Naive thymus-derived CD8-positive, alpha-beta T cell (primary cell): Measurements from ENCODE around the gene SH3PXD2B. TPM values are rescaled to one million over a fixed set of nuclear protein-coding genes. Genes with fewer than 3 reads are reported as not detected.
"Not testable (repeated sequence)": the region's sequence is repeated elsewhere in the genome, so short reads cannot be mapped to it uniquely, and the experiment has no call there.

ENCODE experiments used
- ATAC-seq, 2 donors: fragments of 150-1000 bp; cut with Tn5 transposase in 1 of 2; sonication (Bioruptor Pico), chemical (Tn5 transposase) in 1 of 2; 1 replicate in 1 of 2; 2 replicates in 1 of 2; pipeline ENCODE4 v1.10.0; 2021; ENCODE audit warnings: mild to moderate bottlenecking in 2 of 2, moderate library complexity in 2 of 2
- POLR2A ChIA-PET: fragments of 350-600 bp; sonication (Branson Sonifier 250); formaldehyde crosslinking; loops from one replicate; lab custom pipeline; 2021; ENCODE audit warnings: antibody characterized with exemption; lab: Charles Lee
- DNase-seq, 10 donors: peaks; one replicate each; pipeline versions ENCODE4 v3.0.0 to v3.0.0-alpha.2; 2020 to 2022
- H3K27ac Mint-ChIP-seq, 10 donors: one replicate each; pipeline ENCODE4 v1.8.0; 2020 to 2022; ENCODE audit warnings: mild to moderate bottlenecking in 10 of 10, mixed read lengths in 10 of 10, moderate library complexity in 4 of 10, inconsistent platforms in 1 of 10
- H3K27me3 Mint-ChIP-seq, 5 donors: one replicate each; pipeline ENCODE4 v1.8.0; 2021 to 2022; ENCODE audit warnings: mixed read lengths in 5 of 5
- H3K36me3 Mint-ChIP-seq, 3 donors: one replicate each; pipeline ENCODE4 v1.8.0; 2020 to 2022; ENCODE audit warnings: mixed read lengths in 3 of 3, mild to moderate bottlenecking in 2 of 3, inconsistent platforms in 1 of 3
- H3K4me1 Mint-ChIP-seq, 4 donors: one replicate each; pipeline ENCODE4 v1.8.0; 2021 to 2022; ENCODE audit warnings: mixed read lengths in 4 of 4
- H3K4me3 Mint-ChIP-seq, 10 donors: one replicate each; pipeline ENCODE4 v1.8.0; 2020 to 2022; ENCODE audit warnings: mild to moderate bottlenecking in 10 of 10, mixed read lengths in 10 of 10, moderate library complexity in 6 of 10, inconsistent platforms in 1 of 10
- H3K9me3 Mint-ChIP-seq, 9 donors: one replicate each; pipeline ENCODE4 v1.8.0; 2020 to 2022; ENCODE audit warnings: mixed read lengths in 9 of 9, mild to moderate bottlenecking in 3 of 9, inconsistent platforms in 1 of 9, moderate library complexity in 1 of 9
- polyA plus RNA-seq, 3 donors: library from polyadenylated mRNA; unstranded; fragments of 300-500 nt; fragmentation: Illumina TruSeq; gene quantifications; one replicate each; pipeline ENCODE4 v1.2.3, GENCODE V29; 2021
- total RNA-seq, 8 experiments: library from RNA in 2 of 8; stranded (reverse) in 2 of 8; gene quantifications; one replicate each; pipeline ENCODE4 v1.2.3 and lab custom pipeline; 2021 to 2026

SH3PXD2B gene
- total and polyA plus RNA-seq, 5 experiments from 2014 or later, result 0.09 to 0.55 (median 0.28) TPM; not detected in 1

- H3K27me3 Mint-ChIP-seq, H3K4me3 Mint-ChIP-seq, H3K36me3 Mint-ChIP-seq, H3K27ac Mint-ChIP-seq, H3K9me3 Mint-ChIP-seq, H3K4me1 Mint-ChIP-seq, ATAC-seq, DNase-seq, POLR2A ChIA-PET: not testable (repeated sequence)
These were observed 162.5 kb downstream of the SH3PXD2B start for GRCh38 chr5:172291837-172292236.

DNA sequence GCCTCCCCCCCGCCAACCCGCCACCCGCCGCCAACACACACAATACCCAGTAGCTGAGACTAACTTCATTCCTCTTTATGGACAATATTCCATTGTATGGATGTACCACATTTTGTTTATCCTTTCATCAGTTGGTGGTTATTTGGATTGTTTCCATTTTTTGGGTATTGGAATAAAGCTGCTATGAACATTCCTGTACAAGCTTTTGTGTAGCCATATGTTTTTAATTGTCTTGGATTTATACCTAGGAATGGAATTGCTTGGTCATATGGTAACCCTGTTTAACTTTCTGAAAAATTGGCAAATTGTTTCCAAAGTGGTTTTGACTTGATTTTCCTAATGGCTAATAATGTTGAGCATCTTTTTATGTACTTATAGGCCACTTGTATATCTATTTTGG, 165.9 kb downstream of the SH3PXD2B start:
- no peaks in the 10 kb centered on the region for H3K9me3 Mint-ChIP-seq
- no peaks in the 10 kb centered on the region for H3K36me3 Mint-ChIP-seq
- DNase-seq (no peak), ATAC-seq (no peak)
- H3K27ac Mint-ChIP-seq, result no peak overlapping the region
- H3K4me1 Mint-ChIP-seq, result peaks cover 2 to 14% (median 9%) of the 10 kb centered on the region in 4 donors
- no peaks in the 10 kb centered on the region for H3K27me3 Mint-ChIP-seq
- POLR2A ChIA-PET, result interaction anchor here (0.6 kb wide), 1 partner anchor 19 kb away, joined by 4 read pairs; no protein-coding TSS in a partner anchor
- H3K4me3 Mint-ChIP-seq, result no peak overlapping the region

GRCh38 chr5:172287140-172287539, 167.2 kb downstream of the SH3PXD2B start:
- DNase-seq, POLR2A ChIA-PET, H3K36me3 Mint-ChIP-seq, H3K4me3 Mint-ChIP-seq, ATAC-seq, H3K27me3 Mint-ChIP-seq, H3K27ac Mint-ChIP-seq, H3K9me3 Mint-ChIP-seq: not testable (repeated sequence)
- peaks cover 2 to 20% (median 13%) of the 10 kb centered on the region in 4 donors for H3K4me1 Mint-ChIP-seq

DNA sequence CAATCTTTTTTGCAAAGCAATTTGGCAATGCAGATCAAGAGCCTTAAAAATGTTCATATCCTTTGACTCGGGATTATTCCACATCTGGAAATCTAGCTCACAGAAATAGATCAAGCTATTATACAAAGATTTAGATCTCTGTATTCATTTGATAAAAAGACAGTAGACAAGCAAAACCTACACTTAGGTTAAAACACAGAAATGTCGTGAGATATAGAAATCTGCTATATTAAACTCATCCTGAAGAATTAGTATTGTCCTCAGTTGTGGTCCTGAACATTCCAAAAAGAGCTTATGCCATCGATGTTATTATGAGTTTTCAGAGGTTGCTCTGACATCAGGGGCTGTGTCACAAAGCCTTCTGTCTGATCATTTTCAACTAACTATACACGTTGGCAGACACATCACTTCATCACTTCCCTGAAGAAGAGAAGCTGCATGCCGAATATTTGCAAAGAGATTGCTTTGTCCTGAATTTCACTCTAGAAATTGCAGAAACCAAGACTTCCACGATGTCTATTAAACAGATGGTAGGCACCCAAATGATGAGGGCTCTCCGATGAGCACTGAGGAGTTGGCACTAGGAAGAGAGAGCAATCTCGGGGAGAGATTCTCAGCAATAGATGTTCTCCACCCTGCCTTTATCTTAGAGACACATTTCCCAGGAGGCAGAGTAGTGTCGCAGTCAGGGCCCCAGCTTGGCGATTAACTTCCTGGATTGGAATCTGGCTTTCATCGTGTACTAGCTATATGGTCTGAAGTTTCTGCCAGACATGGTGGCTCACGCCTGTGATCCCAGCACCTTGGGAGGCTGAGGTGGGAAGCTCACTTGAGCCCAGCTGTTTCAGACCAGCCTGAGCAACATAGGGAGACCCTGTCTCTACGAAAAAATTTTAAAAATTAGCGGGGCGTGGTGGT, 168.8 kb downstream of the SH3PXD2B start:
- Mint-ChIP-seq H3K9me3 (no peaks in the 10 kb centered on the region), H3K27ac (peak overlapping the region in 6 of 10 donors; percentile 44 to 82 (median 72)), H3K4me3 (peak overlapping the region; percentile 80 to 94 (median 86)), H3K27me3 (no peaks in the 10 kb centered on the region), H3K36me3 (no peaks in the 10 kb centered on the region), H3K4me1 (peaks cover 2 to 28% (median 22%) of the 10 kb centered on the region in 4 donors)
- DNase-seq (no peak), ATAC-seq (no peak)
- POLR2A ChIA-PET, result interaction anchor here (1.4 kb wide), 1 partner anchor 897 kb away, joined by 4 read pairs; the partner anchor contains the start of gene NPM1

DNA sequence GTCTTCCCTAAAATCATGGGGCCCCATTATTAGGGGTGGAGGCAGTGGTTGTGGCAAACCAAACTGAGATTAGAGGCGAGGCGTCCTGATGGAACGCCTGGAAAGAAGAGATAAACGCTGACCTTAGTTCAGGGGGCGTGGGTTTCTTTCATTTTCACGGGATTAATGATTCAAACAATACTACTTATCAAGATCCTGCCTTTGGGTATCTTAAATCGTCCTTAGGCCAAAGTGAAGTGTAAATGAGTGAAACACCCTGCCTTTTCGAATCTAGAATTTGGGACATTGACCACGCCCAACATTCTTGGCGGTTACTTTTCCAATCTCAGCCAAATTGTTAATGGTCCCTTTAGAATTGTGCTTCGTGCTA, 169.7 kb downstream of the SH3PXD2B start:
- POLR2A ChIA-PET, result interaction anchor here (0.5 to 1.4 kb wide), 2 partner anchors 699 to 897 kb away, joined by 3 to 4 read pairs; partner anchors contain the start of gene NPM1
- Mint-ChIP-seq H3K27ac (peak overlapping the region; percentile 15 to 82 (median 76)), H3K4me1 (peaks cover 2 to 28% (median 23%) of the 10 kb centered on the region in 4 donors), H3K4me3 (peak overlapping the region; percentile 80 to 94 (median 86)), H3K9me3 (no peaks in the 10 kb centered on the region), H3K27me3 (no peaks in the 10 kb centered on the region), H3K36me3 (no peaks in the 10 kb centered on the region)
- ATAC-seq (no peak), DNase-seq (peak in 1 of 10 donors; percentile 8)

- POLR2A ChIA-PET, result interaction anchor here (1.4 kb wide), 1 partner anchor 896 kb away, joined by 4 read pairs; the partner anchor contains the start of gene NPM1
- H3K27me3 Mint-ChIP-seq, result no peaks in the 10 kb centered on the region
- DNase-seq, result peak; percentile 50 to 82 (median 74)
- peak; percentile 84 to 85 for ATAC-seq
- no peaks in the 10 kb centered on the region for H3K9me3 Mint-ChIP-seq
- peak overlapping the region; percentile 80 to 94 (median 86) for H3K4me3 Mint-ChIP-seq
- no peaks in the 10 kb centered on the region for H3K36me3 Mint-ChIP-seq
- peak overlapping the region in 9 of 10 donors; percentile 24 to 82 (median 76) for H3K27ac Mint-ChIP-seq
- peaks cover 2 to 29% (median 24%) of the 10 kb centered on the region in 4 donors for H3K4me1 Mint-ChIP-seq
These were observed 170.3 kb downstream of the SH3PXD2B start for GRCh38 chr5:172283862-172284610.

- H3K4me3 Mint-ChIP-seq, result peak within 1 kb of the TSS; percentile 84 to 94 (median 90)
- peaks cover 2 to 29% (median 24%) of the 10 kb centered on the region in 4 donors for H3K4me1 Mint-ChIP-seq
- H3K36me3 Mint-ChIP-seq, result no peaks in the 10 kb centered on the region
- DNase-seq (peak; percentile 10 to 81 (median 66)), ATAC-seq (peak; percentile 84 to 88)
- POLR2A ChIA-PET, result interaction anchor here (0.7 to 0.8 kb wide), 2 partner anchors 109 to 217 kb away, joined by 3 read pairs; no protein-coding TSS in a partner anchor
- H3K9me3 Mint-ChIP-seq, result no peaks in the 10 kb centered on the region
- H3K27me3 Mint-ChIP-seq, result no peaks in the 10 kb centered on the region
- H3K27ac Mint-ChIP-seq, result peak within 1 kb of the TSS; percentile 66 to 92 (median 81)
These were observed 171.1 kb downstream of the SH3PXD2B start, which contains the start of gene UBTD2 for GRCh38 chr5:172283020-172283861. UBTD2 (minus strand) TSS chr5:172283764; CDS start chr5:172283665, 99 bp downstream.

DNA sequence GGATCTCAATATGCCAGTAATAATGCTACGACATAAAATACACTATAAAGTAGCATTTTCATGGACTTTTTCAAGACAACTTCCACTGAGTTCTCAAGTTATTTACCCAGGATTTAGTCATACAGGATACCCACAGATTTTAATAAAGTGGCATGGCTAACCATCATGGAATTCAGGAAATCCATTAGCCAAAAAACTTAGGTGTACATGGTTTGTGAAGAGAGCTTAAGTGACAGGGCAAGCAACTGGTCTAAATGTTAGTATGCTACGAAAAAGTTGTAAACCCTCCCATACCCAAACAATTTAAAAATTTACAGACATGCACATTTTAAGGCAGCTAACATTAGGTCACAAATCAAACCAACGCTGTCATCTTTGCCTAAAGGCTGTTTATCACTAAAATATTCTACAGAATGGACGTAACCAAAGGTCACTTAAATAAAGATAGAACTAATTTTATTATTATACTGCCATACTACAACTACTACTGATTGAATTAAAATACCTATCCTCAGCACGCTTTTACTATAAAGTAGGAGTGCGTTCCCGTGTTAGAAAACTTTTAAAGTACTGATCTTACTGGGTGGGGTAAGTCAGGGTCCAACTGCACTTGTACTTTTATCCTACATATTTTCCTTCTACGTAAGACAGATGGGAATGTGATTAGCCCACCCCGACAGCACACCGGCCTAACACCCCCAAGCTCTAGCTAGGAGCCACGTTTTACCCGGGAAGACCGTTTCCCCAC, 171.9 kb downstream of the SH3PXD2B start:
- H3K4me3 Mint-ChIP-seq, result peak overlapping the region; percentile 84 to 93 (median 90)
- H3K36me3 Mint-ChIP-seq, result no peaks in the 10 kb centered on the region
- no peaks in the 10 kb centered on the region for H3K27me3 Mint-ChIP-seq
- POLR2A ChIA-PET, result interaction anchor here (0.7 to 1.0 kb wide), 3 partner anchors 108 to 275 kb away, joined by 3 read pairs; no protein-coding TSS in a partner anchor
- H3K27ac Mint-ChIP-seq, result peak overlapping the region in 9 of 10 donors; percentile 66 to 92 (median 82)
- DNase-seq, result no peak
- H3K4me1 Mint-ChIP-seq, result peaks cover 2 to 30% (median 24%) of the 10 kb centered on the region in 4 donors
- H3K9me3 Mint-ChIP-seq, result no peaks in the 10 kb centered on the region
- ATAC-seq, result no peak

- POLR2A ChIA-PET, result interaction anchor here (1.0 kb wide), 1 partner anchor 274 kb away, joined by 3 read pairs; no protein-coding TSS in a partner anchor
These were observed 173.0 kb downstream of the SH3PXD2B start for GRCh38 chr5:172281346-172281745.

DNA sequence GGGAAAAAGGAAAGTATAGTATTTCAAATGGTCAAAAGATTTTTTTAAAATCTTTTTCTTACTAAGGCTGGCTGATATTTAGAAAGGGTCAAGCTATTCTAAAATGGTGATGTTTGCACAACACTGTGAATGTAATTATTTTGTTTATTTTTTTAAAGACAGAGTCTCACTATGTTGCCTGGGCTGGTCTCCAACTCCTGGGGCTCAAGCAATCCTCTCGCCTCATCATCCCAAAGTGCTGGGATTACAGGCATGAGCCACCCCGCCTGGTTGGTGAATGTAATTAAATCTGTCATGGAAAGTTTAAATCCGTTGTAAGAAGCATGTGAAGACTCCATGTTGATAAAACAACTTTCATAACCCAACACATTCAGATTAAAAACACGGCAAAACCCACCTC, 173.4 kb downstream of the SH3PXD2B start:
- Mint-ChIP-seq H3K9me3 (no peaks in the 10 kb centered on the region), H3K4me1 (peaks cover 6 to 36% (median 29%) of the 10 kb centered on the region in 4 donors), H3K36me3 (peaks cover 0 to 3% (median 3%) of the 10 kb centered on the region in 3 donors), H3K4me3 (peak overlapping the region in 1 of 10 donors; percentile 8), H3K27me3 (no peaks in the 10 kb centered on the region), H3K27ac (no peak overlapping the region)
- POLR2A ChIA-PET, result interaction anchor here (0.7 kb wide), 1 partner anchor 1647 kb away, joined by 4 read pairs; no protein-coding TSS in a partner anchor
- ATAC-seq, result no peak
- DNase-seq, result no peak

More at GRCh38 chr5:172281346-172281745, 173.0 kb downstream of the SH3PXD2B start:
- Mint-ChIP-seq H3K9me3 (no peaks in the 10 kb centered on the region), H3K4me3 (peak overlapping the region in 9 of 10 donors; percentile 8 to 93 (median 89)), H3K27me3 (no peaks in the 10 kb centered on the region), H3K4me1 (peaks cover 4 to 33% (median 26%) of the 10 kb centered on the region in 4 donors), H3K36me3 (peaks cover 0 to 3% (median 2%) of the 10 kb centered on the region in 3 donors), H3K27ac (no peak overlapping the region)
- DNase-seq, result no peak
- no peak for ATAC-seq

DNA sequence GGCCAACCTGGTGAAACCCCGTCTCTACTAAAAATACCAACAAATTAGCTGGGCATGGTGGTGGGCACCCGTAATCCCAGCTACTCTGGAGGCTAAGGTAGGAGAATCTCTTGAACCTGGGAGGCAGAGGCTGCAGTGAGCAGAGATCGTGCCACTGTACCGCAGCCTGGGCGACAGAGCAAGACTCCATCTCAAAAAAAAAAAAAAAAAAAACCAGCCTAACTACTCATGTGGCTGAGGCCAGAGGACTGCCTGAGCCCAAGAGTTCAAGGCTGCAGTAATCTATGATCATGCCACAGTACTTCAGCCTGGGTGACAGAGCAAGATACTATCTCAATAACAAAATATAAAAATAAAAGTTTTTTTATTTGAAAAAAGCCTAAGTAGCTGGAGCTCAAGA, 174.0 kb downstream of the SH3PXD2B start:
- ATAC-seq, result no peak
- Mint-ChIP-seq H3K9me3 (no peaks in the 10 kb centered on the region), H3K4me3 (no peak overlapping the region), H3K27ac (no peak overlapping the region), H3K27me3 (no peaks in the 10 kb centered on the region), H3K36me3 (peaks cover 0 to 3% (median 3%) of the 10 kb centered on the region in 3 donors), H3K4me1 (peaks cover 12 to 41% (median 35%) of the 10 kb centered on the region in 4 donors)
- POLR2A ChIA-PET, result interaction anchor here (0.7 kb wide), 1 partner anchor 1647 kb away, joined by 4 read pairs; no protein-coding TSS in a partner anchor
- no peak for DNase-seq
